Cardiac muscle cell (in vitro differentiated cells and primary cell): Measurements from ENCODE around the gene SPRYD4. TPM values are rescaled to one million over a fixed set of nuclear protein-coding genes. Genes with fewer than 3 reads are reported as not detected.

ENCODE experiments used
- DNase-seq, 2 donors: peaks; one replicate each; pipeline versions ENCODE4 v3.0.0 to v3.0.0-alpha.2; 2010 to 2017; ENCODE audit warnings: low read depth in 1 of 2, low spot score in 1 of 2
- H3K27ac ChIP-seq: fragments of 200-600 bp; sonication (generic); 2 replicates; pipeline ENCODE4 v1.5.1; 2016
- H3K27me3 ChIP-seq: fragments of 200-600 bp; sonication (generic); 2 replicates; pipeline ENCODE4 v1.6.0; 2016; ENCODE audit warnings: control low read depth
- H3K36me3 ChIP-seq: fragments of 200-600 bp; sonication (generic); 2 replicates; pipeline ENCODE4 v1.5.1; 2016; ENCODE audit warnings: control low read depth
- H3K4me1 ChIP-seq: fragments of 200-600 bp; sonication (generic); 2 replicates; pipeline ENCODE4 v1.8.1; 2017; ENCODE audit warnings: low read depth, mild to moderate bottlenecking, mixed run types
- H3K4me3 ChIP-seq: fragments of 200-600 bp; sonication (generic); 2 replicates; pipeline ENCODE4 v1.5.1; 2016; ENCODE audit warnings: mild to moderate bottlenecking
- H3K9me3 ChIP-seq: fragments of 200-600 bp; sonication (generic); 2 replicates; pipeline ENCODE4 v1.5.1; 2017; ENCODE audit warnings: low read depth, mild to moderate bottlenecking, control low read depth
- polyA plus RNA-seq: library from polyadenylated mRNA; unstranded; fragments of >200 nt; fragmentation: Nextera tagmentation; extraction: Ambion mirVana; gene quantifications from 2 replicates; pipeline ENCODE4 v1.2.1, GENCODE V29; 2016
- total RNA-seq: library from RNA; depleted of rRNA; stranded (reverse); fragments of >200 nt; gene quantifications from 2 replicates; pipeline ENCODE4 v1.2.3, GENCODE V29; 2016
- TF ChIP-seq, protein P1 (sequence below): IDR thresholded peaks from 2 replicates; pipeline ENCODE4 v1.5.1; 2012; ENCODE audit warnings: low read depth, mild to moderate bottlenecking, low read length

SPRYD4 gene
- total and polyA plus RNA-seq, 2 experiments from 2014 or later = 4.4 to 4.9 TPM

DNA sequence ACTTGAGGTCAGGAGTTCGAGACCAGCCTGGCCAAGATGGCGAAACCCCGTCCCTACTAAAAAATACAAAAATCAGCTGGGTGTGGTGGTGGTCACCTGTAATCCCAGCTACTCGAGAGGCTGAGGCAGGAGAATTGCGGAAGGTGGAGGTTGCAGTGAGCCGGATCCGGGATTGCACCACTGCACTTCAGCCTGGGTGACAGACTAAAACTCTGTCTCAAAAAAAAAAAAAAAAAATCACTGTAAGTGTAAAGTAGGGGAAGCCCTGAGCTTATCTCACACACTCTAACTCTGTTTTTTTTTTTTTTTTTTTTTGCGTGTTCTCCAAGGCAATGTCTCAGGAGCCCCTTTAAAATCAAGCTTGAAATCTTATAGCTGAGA lies 52.8 kb downstream of the SPRYD4 start:
- Histone ChIP-seq H3K9me3 (no peaks in the 10 kb centered on the region), H3K27ac (peak overlapping the region; percentile 88), H3K36me3 (no peaks in the 10 kb centered on the region), H3K4me1 (peaks cover 14% of the 10 kb centered on the region), H3K27me3 (no peaks in the 10 kb centered on the region), H3K4me3 (peak overlapping the region; percentile 74)
- TF ChIP-seq, protein P1, sequence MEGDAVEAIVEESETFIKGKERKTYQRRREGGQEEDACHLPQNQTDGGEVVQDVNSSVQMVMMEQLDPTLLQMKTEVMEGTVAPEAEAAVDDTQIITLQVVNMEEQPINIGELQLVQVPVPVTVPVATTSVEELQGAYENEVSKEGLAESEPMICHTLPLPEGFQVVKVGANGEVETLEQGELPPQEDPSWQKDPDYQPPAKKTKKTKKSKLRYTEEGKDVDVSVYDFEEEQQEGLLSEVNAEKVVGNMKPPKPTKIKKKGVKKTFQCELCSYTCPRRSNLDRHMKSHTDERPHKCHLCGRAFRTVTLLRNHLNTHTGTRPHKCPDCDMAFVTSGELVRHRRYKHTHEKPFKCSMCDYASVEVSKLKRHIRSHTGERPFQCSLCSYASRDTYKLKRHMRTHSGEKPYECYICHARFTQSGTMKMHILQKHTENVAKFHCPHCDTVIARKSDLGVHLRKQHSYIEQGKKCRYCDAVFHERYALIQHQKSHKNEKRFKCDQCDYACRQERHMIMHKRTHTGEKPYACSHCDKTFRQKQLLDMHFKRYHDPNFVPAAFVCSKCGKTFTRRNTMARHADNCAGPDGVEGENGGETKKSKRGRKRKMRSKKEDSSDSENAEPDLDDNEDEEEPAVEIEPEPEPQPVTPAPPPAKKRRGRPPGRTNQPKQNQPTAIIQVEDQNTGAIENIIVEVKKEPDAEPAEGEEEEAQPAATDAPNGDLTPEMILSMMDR = no peak
- no peak for DNase-seq

DNA sequence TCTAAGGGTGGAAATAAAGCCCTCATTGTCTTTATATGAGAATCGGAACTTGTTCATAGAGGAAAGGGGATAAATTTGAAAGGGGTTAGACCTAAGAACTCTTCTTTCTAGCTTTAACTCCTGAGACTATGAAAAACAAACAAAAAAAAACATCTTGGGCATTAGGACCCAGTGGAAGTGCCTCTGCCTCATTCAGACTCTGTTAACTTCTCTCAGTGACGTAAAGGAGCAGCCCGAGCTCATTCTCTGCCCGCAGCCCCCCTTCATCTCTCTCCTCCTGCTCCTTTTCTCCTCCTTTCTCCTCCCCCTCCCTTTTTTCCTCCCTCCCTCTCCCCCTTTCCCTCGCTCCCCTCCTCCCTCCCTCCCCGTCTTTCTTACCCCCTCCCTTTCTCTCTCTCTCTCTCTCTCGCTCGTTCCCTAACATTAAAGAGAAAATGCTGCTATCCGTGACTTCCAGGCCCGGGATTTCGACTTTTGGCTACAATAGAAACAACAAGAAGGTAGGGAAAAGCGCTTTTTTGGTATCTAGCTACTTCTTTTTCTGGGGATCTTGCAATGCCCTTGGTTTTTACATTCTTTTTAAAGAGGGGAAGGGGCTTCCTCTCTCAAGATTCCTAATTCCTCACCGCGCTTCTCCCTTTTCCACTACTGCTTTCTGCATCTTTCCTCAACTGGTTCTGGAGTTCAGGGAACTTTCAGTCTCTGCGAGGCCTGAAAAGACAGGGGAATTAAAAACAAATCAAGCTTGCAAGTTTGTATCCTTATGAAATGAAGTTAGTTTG lies 53.4 kb downstream of the SPRYD4 start, which contains the start of gene RBMS2:
TSS of gene RBMS2 (plus strand) at position 231 of the 782 bp plus-strand sequence. CDS start at position 435, 204 bp downstream.
- H3K4me1 ChIP-seq = peaks cover 14% of the 10 kb centered on the region
- peak within 1 kb of the TSS; percentile 74 for H3K4me3 ChIP-seq
- no peaks in the 10 kb centered on the region for H3K36me3 ChIP-seq
- TF ChIP-seq, protein P1 = no peak
- peak; percentile 91 to 96 for DNase-seq
- H3K27ac ChIP-seq = peak within 1 kb of the TSS; percentile 88
- no peaks in the 10 kb centered on the region for H3K9me3 ChIP-seq
- no peaks in the 10 kb centered on the region for H3K27me3 ChIP-seq

DNA sequence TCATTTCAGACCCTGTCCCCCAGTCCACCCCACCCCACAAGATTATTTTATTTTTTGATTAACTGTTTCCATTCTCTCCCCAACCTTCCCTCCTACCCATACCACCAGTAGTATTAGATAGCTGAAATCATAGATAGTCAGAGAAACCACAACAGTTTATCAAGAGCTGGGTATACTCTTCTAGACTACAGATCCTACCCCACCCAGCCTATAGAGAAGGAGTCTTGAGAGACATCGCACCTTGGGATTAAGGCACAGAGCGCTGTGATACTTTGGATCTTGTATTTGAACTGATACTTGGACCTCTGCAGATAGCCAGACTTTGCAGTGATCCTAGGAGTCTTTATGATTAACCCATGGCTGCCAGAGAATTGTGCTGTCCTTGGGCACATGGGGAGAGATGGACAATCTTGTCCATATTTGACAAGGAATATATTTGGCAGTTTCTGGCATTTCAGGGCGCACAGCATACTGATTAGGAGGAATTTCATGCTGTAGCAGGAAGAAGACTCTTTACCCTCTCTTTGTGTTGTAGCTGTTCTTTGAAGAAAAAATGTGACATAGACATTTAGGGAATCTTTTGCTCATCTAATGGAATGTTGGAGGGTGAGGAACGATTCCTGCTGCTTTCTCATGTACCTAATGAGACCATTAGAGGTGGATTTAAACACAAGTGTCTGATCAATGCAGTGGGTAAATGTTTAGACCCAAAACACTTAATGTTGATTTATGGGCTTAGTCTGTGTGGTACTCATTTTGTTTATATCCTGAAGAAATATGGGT lies 54.2 kb downstream of the SPRYD4 start:
- Histone ChIP-seq H3K36me3 (no peaks in the 10 kb centered on the region), H3K4me3 (peak overlapping the region; percentile 74), H3K27me3 (no peaks in the 10 kb centered on the region), H3K27ac (peak overlapping the region; percentile 88), H3K4me1 (peaks cover 14% of the 10 kb centered on the region), H3K9me3 (no peaks in the 10 kb centered on the region)
- TF ChIP-seq, protein P1 = no peak
- DNase-seq = peak; percentile 5 to 32

DNA sequence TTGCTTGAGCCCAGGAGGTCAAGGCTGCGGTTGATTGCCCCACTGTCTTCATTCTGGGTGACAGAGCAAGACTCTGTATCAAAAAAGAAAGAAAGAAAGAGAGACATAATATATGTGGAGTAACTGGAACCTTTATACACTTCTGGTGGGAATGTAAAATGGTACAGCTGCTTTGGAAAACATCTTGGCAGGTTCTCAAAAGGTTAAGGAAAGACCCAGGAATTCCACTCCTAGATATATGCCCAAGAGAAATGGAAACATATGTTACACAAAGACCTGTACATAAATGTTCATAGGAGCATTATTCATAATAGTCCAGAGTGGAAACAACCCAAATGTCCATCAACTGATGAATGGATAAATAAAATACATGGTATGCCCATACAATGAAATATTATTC lies 60.5 kb downstream of the SPRYD4 start:
- DNase-seq = peak in 1 of 2 donors; percentile 50
- peaks cover 2% of the 10 kb centered on the region for H3K4me1 ChIP-seq
- no peaks in the 10 kb centered on the region for H3K9me3 ChIP-seq
- no peak overlapping the region for H3K4me3 ChIP-seq
- H3K36me3 ChIP-seq = no peaks in the 10 kb centered on the region
- no peak overlapping the region for H3K27ac ChIP-seq
- TF ChIP-seq, protein P1 = no peak
- no peaks in the 10 kb centered on the region for H3K27me3 ChIP-seq

Other genes with a start within 250 kb of the SPRYD4 start
- 37.2 and 55.7 TPM in 2 replicates for gene RNF41, start 246.7 kb upstream of the SPRYD4 start, total RNA-seq
- gene RNF41, start 246.7 kb upstream of the SPRYD4 start, polyA plus RNA-seq = 17.3 and 21.1 TPM in 2 replicates
- gene NABP2, start 244.2 kb upstream of the SPRYD4 start, total RNA-seq = 14.8 and 32.0 TPM in 2 replicates
- gene NABP2, start 244.2 kb upstream of the SPRYD4 start, polyA plus RNA-seq = 6.8 and 10.7 TPM in 2 replicates
- gene SLC39A5, start 238.5 kb upstream of the SPRYD4 start, total RNA-seq = 0.67 TPM in 1 of 2 replicates, not detected in the other
- gene SLC39A5, start 238.5 kb upstream of the SPRYD4 start, polyA plus RNA-seq = 1.0 TPM in 1 of 2 replicates, not detected in the other
- 18.0 and 19.3 TPM in 2 replicates for gene ANKRD52, start 210.2 kb upstream of the SPRYD4 start, total RNA-seq
- 34.9 and 37.7 TPM in 2 replicates for gene ANKRD52, start 210.2 kb upstream of the SPRYD4 start, polyA plus RNA-seq
- gene COQ10A, start 201.6 kb upstream of the SPRYD4 start, total RNA-seq = 40.3 and 53.6 TPM in 2 replicates
- 65.6 and 67.2 TPM in 2 replicates for gene COQ10A, start 201.6 kb upstream of the SPRYD4 start, polyA plus RNA-seq
- gene CS, start 168.2 kb upstream of the SPRYD4 start, total RNA-seq = 280 and 360 TPM in 2 replicates
- 243 and 289 TPM in 2 replicates for gene CS, start 168.2 kb upstream of the SPRYD4 start, polyA plus RNA-seq
- 85.3 and 107 TPM in 2 replicates for gene CNPY2, start 152.6 kb upstream of the SPRYD4 start, total RNA-seq
- 245 and 302 TPM in 2 replicates for gene CNPY2, start 152.6 kb upstream of the SPRYD4 start, polyA plus RNA-seq
- 52.6 and 63.1 TPM in 2 replicates for gene PAN2, start 134.6 kb upstream of the SPRYD4 start, total RNA-seq
- 72.7 and 76.0 TPM in 2 replicates for gene PAN2, start 134.6 kb upstream of the SPRYD4 start, polyA plus RNA-seq
- 0.63 TPM in 1 of 2 replicates, not detected in the other for gene IL23A, start 129.7 kb upstream of the SPRYD4 start, total RNA-seq
- 0.52 TPM in 1 of 2 replicates, not detected in the other for gene IL23A, start 129.7 kb upstream of the SPRYD4 start, polyA plus RNA-seq
- 59.4 and 78.7 TPM in 2 replicates for gene STAT2, start 108.5 kb upstream of the SPRYD4 start, total RNA-seq
- 56.2 and 78.5 TPM in 2 replicates for gene STAT2, start 108.5 kb upstream of the SPRYD4 start, polyA plus RNA-seq
- not detected in 2 replicates for gene APOF, start 105.7 kb upstream of the SPRYD4 start, total RNA-seq
- not detected in 2 replicates for gene APOF, start 105.7 kb upstream of the SPRYD4 start, polyA plus RNA-seq
- gene TIMELESS, start 19.2 kb upstream of the SPRYD4 start, total RNA-seq = 12.8 and 19.6 TPM in 2 replicates
- gene TIMELESS, start 19.2 kb upstream of the SPRYD4 start, polyA plus RNA-seq = 22.7 and 28.5 TPM in 2 replicates
- not detected in 2 replicates for gene MIP, start 13.9 kb upstream of the SPRYD4 start, total RNA-seq
- 0.29 and 1.4 TPM in 2 replicates for gene MIP, start 13.9 kb upstream of the SPRYD4 start, polyA plus RNA-seq
- gene GLS2, start 19.6 kb downstream of the SPRYD4 start, total RNA-seq = 1.3 and 1.4 TPM in 2 replicates
- gene GLS2, start 19.6 kb downstream of the SPRYD4 start, polyA plus RNA-seq = 1.2 and 1.3 TPM in 2 replicates
- gene RBMS2, start 53.2 kb downstream of the SPRYD4 start, total RNA-seq = 8.5 and 11.4 TPM in 2 replicates
- 13.1 and 14.6 TPM in 2 replicates for gene RBMS2, start 53.2 kb downstream of the SPRYD4 start, polyA plus RNA-seq
- gene BAZ2A, start 161.7 kb downstream of the SPRYD4 start, total RNA-seq = 72.4 and 153 TPM in 2 replicates
- 65.0 and 104 TPM in 2 replicates for gene BAZ2A, start 161.7 kb downstream of the SPRYD4 start, polyA plus RNA-seq
- 1,322 and 1,661 TPM in 2 replicates for gene ATP5F1B, start 177.4 kb downstream of the SPRYD4 start, total RNA-seq
- gene ATP5F1B, start 177.4 kb downstream of the SPRYD4 start, polyA plus RNA-seq = 3,161 and 3,964 TPM in 2 replicates
- 59.9 and 82.2 TPM in 2 replicates for gene PTGES3, start 219.7 kb downstream of the SPRYD4 start, total RNA-seq
- 210 and 262 TPM in 2 replicates for gene PTGES3, start 219.7 kb downstream of the SPRYD4 start, polyA plus RNA-seq